GM12878 (cell line): ENCODE measurements around the gene MCCD1. TPM values are rescaled to one million over a fixed set of nuclear protein-coding genes. Genes with fewer than 3 reads are reported as not detected.

ENCODE experiments used
- CHD2 ChIP-seq: IDR thresholded peaks from 2 replicates; pipeline ENCODE4 v1.6.1; 2011; ENCODE audit warnings: low read depth, low read length, improper control_type of control experiment, borderline replicate concordance
- CHD4 ChIP-seq: fragments of 200-600 bp; sonication (generic); IDR thresholded peaks from 2 replicates; pipeline ENCODE4 v1.6.1; 2016; ENCODE audit warnings: mild to moderate bottlenecking
- EZH2 ChIP-seq: IDR thresholded peaks from 2 replicates; pipeline ENCODE4 v1.6.1; 2012; ENCODE audit warnings: low read depth, mild to moderate bottlenecking, control low read depth, inconsistent platforms, low read length, borderline replicate concordance; ENCODE audit not compliant: control insufficient read depth
- FOS ChIP-seq: IDR thresholded peaks from 3 replicates; pipeline ENCODE4 v1.6.1; 2011; ENCODE audit warnings: borderline replicate concordance; ENCODE audit not compliant: insufficient read length; ENCODE audit errors: extremely low read depth
- FOXM1 ChIP-seq: IDR thresholded peaks from 2 replicates; pipeline ENCODE4 v1.6.1; 2012; ENCODE audit warnings: low read depth, mild to moderate bottlenecking, inconsistent platforms, low read length, moderate library complexity
- GABPA ChIP-seq: IDR thresholded peaks from 2 replicates; pipeline ENCODE4 v1.6.1; 2014; ENCODE audit warnings: antibody characterized with exemption, low read depth, mild to moderate bottlenecking, inconsistent platforms
- HDAC6 ChIP-seq: fragments of 200-600 bp; sonication (generic); IDR thresholded peaks from one replicate; pipeline ENCODE4 v1.8.0; 2017; ENCODE audit warnings: antibody characterized with exemption; ENCODE audit not compliant: unreplicated experiment
- KDM1A ChIP-seq: fragments of 200-600 bp; sonication (generic); IDR thresholded peaks from 2 replicates; pipeline ENCODE4 v1.6.1; 2016; ENCODE audit warnings: borderline replicate concordance
- LARP7 ChIP-seq: fragments of 450-650 bp; IDR thresholded peaks from 2 replicates; pipeline ENCODE4 v1.6.1; 2017; ENCODE audit warnings: mild to moderate bottlenecking
- MYC ChIP-seq: IDR thresholded peaks from 2 replicates; pipeline ENCODE4 v1.6.1; 2011; ENCODE audit warnings: mild to moderate bottlenecking, low read length, moderate library complexity, inconsistent platforms; ENCODE audit not compliant: insufficient read depth, insufficient replicate concordance, insufficient read length, severe bottlenecking
- NBN ChIP-seq: fragments of 450-650 bp; IDR thresholded peaks from 2 replicates; pipeline ENCODE4 v1.6.1; 2016
- NFIC ChIP-seq: IDR thresholded peaks from 2 replicates; pipeline ENCODE4 v1.6.1; 2012; ENCODE audit warnings: low read depth, mild to moderate bottlenecking, inconsistent platforms, low read length, moderate library complexity
- NR2F1 ChIP-seq: fragments of 450-650 bp; conservative IDR thresholded peaks from 2 replicates; pipeline ENCODE4 v1.6.1; 2017; ENCODE audit warnings: mild to moderate bottlenecking
- RBBP5 ChIP-seq: fragments of 200-600 bp; sonication (generic); conservative IDR thresholded peaks from 2 replicates; pipeline ENCODE4 v1.6.1; 2016
- SMAD5 ChIP-seq: IDR thresholded peaks from 2 replicates; pipeline ENCODE4 v1.6.1; 2016; ENCODE audit warnings: antibody characterized with exemption, low read depth
- TAF1 ChIP-seq: IDR thresholded peaks from 2 replicates; pipeline ENCODE4 v1.6.1; 2011; ENCODE audit warnings: mild to moderate bottlenecking, low read depth, low read length, borderline replicate concordance
- TCF12 ChIP-seq: IDR thresholded peaks from 2 replicates; pipeline ENCODE4 v1.6.1; 2011; ENCODE audit warnings: low read depth, mild to moderate bottlenecking, low read length
- USF1 ChIP-seq: IDR thresholded peaks from 2 replicates; pipeline ENCODE4 v1.6.1; 2011; ENCODE audit warnings: borderline replicate concordance, low read depth, mild to moderate bottlenecking, moderate library complexity, mixed read lengths, low read length; ENCODE audit not compliant: insufficient read depth; ENCODE audit errors: extremely low read length
- YY1 ChIP-seq: IDR thresholded peaks from 2 replicates; pipeline ENCODE4 v1.6.1; 2011; ENCODE audit warnings: low read depth, mild to moderate bottlenecking, low read length
- ZNF207 ChIP-seq: fragments of 450-650 bp; IDR thresholded peaks from 2 replicates; pipeline ENCODE4 v1.6.1; 2014; ENCODE audit warnings: antibody characterized with exemption, mild to moderate bottlenecking, borderline replicate concordance
- ZNF622 ChIP-seq: fragments of 450-650 bp; IDR thresholded peaks from 2 replicates; pipeline ENCODE4 v1.6.1; 2017; ENCODE audit warnings: mild to moderate bottlenecking, inconsistent platforms
- ZSCAN29 ChIP-seq: fragments of 450-650 bp; IDR thresholded peaks from 2 replicates; pipeline ENCODE4 v1.6.1; 2017; ENCODE audit warnings: mild to moderate bottlenecking, moderate library complexity
- polyA plus RNA-seq, 11 experiments: library from polyadenylated mRNA; depleted of rRNA in 4 of 11; unstranded in 6 of 11; stranded (reverse) in 5 of 11; fragments of >200 nt; fragmentation: Nextera tagmentation in 4 of 11; fragmentation: Illumina TruSeq in 1 of 11; extraction: Ambion mirVana in 4 of 11; extraction: Trizol in 1 of 11; gene quantifications; 1 replicate in 1 of 11; 2 replicates in 10 of 11; pipeline versions ENCODE4 v1.2.1 to v1.2.3, GENCODE V29; 2011 to 2016; ENCODE audit warnings: inconsistent platforms in 2 of 11, missing spikeins in 2 of 11, low read depth in 1 of 11
- total RNA-seq, 4 experiments: library from RNA; depleted of rRNA in 3 of 4; stranded (reverse); fragments of >200 nt in 3 of 4; fragmentation: Illumina TruSeq in 1 of 4; extraction: Trizol in 1 of 4; gene quantifications; 2 replicates each; pipeline versions ENCODE4 v1.2.1 to v1.2.3, GENCODE V29; 2013 to 2021
- TF ChIP-seq, protein P1 (sequence below): fragments of 450-650 bp; IDR thresholded peaks from 2 replicates; pipeline ENCODE4 v1.6.1; 2017; ENCODE audit warnings: borderline replicate concordance
- TF ChIP-seq, protein P2 (sequence below): fragments of 450-650 bp; IDR thresholded peaks from 2 replicates; pipeline ENCODE4 v1.6.1; 2016; ENCODE audit warnings: mild to moderate bottlenecking, moderate library complexity, borderline replicate concordance
- TF ChIP-seq, protein P3 (sequence below): fragments of 450-650 bp; IDR thresholded peaks from 2 replicates; pipeline ENCODE4 v1.6.1; 2016; ENCODE audit warnings: mild to moderate bottlenecking

The MCCD1 gene
- total and polyA plus RNA-seq, 10 of the 15 experiments (the other 5 are each of a cell fraction or from before 2014, with no cell fraction given): not detected

DNA sequence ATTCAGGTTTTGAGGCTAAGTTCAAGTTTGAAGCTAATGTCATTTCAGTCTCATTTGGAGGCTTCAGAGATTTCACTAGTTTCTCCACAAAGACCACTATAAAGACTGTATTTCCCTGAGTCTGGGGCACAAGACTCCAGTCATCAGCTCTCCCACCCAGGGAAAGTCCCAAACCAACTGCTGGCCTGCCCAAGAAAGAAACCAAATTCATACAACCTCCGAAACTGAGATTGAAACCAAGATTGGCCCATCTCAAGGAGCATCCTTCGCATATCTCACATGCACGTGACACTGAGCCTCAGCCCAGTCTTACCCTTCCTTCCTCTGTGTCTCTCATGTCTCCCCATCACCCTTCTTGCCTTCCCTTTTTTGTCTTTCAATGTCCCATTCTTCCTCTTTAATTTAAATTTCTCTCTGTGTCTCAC, 39.8 kb downstream of the MCCD1 start (continued):
- no peak for TF ChIP-seq KDM1A
- TF ChIP-seq TCF12: no peak
- no peak for TF ChIP-seq EZH2
- no peak for TF ChIP-seq LARP7
- peak; percentile 81 for TF ChIP-seq NR2F1
- TF ChIP-seq HDAC6: no peak
- no peak for TF ChIP-seq ZSCAN29
- peak; percentile 95 for TF ChIP-seq NBN
- TF ChIP-seq, protein P1, sequence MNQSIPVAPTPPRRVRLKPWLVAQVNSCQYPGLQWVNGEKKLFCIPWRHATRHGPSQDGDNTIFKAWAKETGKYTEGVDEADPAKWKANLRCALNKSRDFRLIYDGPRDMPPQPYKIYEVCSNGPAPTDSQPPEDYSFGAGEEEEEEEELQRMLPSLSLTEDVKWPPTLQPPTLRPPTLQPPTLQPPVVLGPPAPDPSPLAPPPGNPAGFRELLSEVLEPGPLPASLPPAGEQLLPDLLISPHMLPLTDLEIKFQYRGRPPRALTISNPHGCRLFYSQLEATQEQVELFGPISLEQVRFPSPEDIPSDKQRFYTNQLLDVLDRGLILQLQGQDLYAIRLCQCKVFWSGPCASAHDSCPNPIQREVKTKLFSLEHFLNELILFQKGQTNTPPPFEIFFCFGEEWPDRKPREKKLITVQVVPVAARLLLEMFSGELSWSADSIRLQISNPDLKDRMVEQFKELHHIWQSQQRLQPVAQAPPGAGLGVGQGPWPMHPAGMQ: no peak
- TF ChIP-seq CHD4: no peak
- TF ChIP-seq, protein P2, sequence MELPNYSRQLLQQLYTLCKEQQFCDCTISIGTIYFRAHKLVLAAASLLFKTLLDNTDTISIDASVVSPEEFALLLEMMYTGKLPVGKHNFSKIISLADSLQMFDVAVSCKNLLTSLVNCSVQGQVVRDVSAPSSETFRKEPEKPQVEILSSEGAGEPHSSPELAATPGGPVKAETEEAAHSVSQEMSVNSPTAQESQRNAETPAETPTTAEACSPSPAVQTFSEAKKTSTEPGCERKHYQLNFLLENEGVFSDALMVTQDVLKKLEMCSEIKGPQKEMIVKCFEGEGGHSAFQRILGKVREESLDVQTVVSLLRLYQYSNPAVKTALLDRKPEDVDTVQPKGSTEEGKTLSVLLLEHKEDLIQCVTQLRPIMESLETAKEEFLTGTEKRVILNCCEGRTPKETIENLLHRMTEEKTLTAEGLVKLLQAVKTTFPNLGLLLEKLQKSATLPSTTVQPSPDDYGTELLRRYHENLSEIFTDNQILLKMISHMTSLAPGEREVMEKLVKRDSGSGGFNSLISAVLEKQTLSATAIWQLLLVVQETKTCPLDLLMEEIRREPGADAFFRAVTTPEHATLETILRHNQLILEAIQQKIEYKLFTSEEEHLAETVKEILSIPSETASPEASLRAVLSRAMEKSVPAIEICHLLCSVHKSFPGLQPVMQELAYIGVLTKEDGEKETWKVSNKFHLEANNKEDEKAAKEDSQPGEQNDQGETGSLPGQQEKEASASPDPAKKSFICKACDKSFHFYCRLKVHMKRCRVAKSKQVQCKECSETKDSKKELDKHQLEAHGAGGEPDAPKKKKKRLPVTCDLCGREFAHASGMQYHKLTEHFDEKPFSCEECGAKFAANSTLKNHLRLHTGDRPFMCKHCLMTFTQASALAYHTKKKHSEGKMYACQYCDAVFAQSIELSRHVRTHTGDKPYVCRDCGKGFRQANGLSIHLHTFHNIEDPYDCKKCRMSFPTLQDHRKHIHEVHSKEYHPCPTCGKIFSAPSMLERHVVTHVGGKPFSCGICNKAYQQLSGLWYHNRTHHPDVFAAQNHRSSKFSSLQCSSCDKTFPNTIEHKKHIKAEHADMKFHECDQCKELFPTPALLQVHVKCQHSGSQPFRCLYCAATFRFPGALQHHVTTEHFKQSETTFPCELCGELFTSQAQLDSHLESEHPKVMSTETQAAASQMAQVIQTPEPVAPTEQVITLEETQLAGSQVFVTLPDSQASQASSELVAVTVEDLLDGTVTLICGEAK: no peak
- no peak for TF ChIP-seq ZNF207
- peak; percentile 70 for TF ChIP-seq USF1
- TF ChIP-seq FOXM1: no peak
- TF ChIP-seq ZNF622: no peak
- no peak for TF ChIP-seq CHD2
- TF ChIP-seq YY1: peak; percentile 36; the same call in 1 of the 2 replicates
- no peak for TF ChIP-seq FOS
- TF ChIP-seq, protein P3, sequence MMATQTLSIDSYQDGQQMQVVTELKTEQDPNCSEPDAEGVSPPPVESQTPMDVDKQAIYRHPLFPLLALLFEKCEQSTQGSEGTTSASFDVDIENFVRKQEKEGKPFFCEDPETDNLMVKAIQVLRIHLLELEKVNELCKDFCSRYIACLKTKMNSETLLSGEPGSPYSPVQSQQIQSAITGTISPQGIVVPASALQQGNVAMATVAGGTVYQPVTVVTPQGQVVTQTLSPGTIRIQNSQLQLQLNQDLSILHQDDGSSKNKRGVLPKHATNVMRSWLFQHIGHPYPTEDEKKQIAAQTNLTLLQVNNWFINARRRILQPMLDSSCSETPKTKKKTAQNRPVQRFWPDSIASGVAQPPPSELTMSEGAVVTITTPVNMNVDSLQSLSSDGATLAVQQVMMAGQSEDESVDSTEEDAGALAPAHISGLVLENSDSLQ: peak; percentile 68
- no peak for TF ChIP-seq SMAD5
- TF ChIP-seq NFIC: no peak
- no peak for TF ChIP-seq RBBP5
- no peak for TF ChIP-seq GABPA
- no peak for TF ChIP-seq MYC
- TF ChIP-seq TAF1: 0 out of 2 replicates have a peak, but pooled peaks have one; percentile 15
